Stimulated activated CD8-positive, alpha-beta memory T cell treated with anti-CD3 and anti-CD28 coated beads, Interleukin-12 subunit alpha, Interleukin-12 subunit beta, amount 100 ng/mL, for 4 hours (primary cell): Measurements from ENCODE around the gene DUOX2.
A peak's percentile ranks its signal among the peaks of the same experiment; 100 is the strongest.
"Not testable (repeated sequence)": the region's sequence is repeated elsewhere in the genome, so short reads cannot be mapped to it uniquely, and the experiment has no call there.

ENCODE experiments used
- DNase-seq: peaks from one replicate; pipeline ENCODE4 v3.0.0-alpha.2; 2020; ENCODE audit warnings: low read depth

The DUOX2 gene

DNA sequence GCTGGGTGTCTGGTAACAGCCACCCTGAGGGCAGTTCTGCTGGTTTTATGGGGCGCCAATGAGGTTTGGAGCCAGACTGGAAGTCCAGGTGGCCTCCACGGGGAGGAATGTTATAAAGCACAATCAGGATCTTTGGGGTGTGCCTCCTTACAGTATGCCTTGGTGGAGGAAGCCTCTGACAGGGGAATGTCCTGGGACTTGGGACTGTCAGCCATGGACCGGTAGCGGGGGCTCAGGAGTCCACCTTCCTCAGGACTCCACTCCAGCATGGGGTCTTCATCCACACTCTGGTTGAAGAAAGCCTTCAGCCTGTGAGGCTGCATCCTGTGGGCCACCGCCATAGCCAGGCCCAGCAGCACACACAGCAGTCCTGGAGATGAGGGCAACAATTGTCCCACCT lies 5.0 kb upstream of the DUOX2 start:
- DNase-seq, result no peak

DNA sequence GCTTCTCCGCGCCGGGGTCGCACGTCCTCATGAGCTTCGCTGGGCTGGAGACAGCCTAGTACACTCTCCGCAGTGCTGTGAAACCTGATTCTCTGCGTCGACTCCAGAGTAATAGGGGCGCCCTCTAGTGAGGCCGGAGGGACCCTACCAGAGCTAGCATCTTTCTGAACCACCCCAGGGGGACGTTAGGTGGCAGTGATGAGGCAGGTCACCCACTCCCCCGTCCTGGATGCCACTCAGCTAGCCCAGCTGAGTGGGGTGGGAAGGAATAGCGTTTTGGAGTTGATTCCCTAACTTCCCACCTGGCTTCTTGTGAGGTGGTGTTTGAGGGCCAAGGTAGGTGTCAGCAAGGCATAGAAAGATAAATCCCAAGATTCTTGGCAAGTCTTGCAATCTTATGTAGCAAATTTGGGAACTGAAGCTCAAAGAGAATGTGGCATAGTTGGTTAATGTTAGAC lies 4.2 kb upstream of the DUOX2 start:
- peak; percentile 64 for DNase-seq

DNA sequence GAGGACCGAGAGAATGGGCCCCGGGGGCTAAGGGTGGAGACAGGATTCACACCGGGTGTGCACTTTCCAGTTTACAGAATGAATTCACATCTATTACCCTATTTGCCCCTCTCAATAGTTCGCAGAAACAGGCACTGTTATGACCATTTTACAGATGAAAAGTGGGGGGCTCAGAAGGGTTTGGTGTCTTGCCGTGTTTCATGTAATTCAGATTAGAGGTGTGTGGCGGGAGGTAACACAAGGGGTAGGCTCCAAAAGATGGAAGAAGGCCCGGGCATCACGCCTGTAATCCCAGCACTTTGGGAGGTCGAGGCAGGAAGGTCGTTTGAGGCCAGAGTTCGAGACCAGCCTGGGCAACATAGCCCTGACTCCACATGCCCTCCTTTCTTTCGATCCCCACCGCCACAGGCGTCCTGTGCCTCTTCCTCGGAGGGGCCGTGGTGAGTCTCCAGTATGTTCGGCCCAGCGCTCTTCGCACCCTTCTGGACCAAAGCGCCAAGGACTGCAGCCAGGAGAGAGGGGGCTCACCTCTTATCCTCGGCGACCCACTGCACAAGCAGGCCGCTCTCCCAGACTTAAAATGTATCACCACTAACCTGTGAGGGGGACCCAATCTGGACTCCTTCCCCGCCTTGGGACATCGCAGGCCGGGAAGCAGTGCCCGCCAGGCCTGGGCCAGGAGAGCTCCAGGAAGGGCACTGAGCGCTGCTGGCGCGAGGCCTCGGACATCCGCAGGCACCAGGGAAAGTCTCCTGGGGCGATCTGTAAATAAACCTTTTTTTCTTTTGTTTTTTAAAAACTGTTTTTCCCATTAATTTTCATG lies 3.5 kb upstream of the DUOX2 start:
- no peak for DNase-seq

DNA sequence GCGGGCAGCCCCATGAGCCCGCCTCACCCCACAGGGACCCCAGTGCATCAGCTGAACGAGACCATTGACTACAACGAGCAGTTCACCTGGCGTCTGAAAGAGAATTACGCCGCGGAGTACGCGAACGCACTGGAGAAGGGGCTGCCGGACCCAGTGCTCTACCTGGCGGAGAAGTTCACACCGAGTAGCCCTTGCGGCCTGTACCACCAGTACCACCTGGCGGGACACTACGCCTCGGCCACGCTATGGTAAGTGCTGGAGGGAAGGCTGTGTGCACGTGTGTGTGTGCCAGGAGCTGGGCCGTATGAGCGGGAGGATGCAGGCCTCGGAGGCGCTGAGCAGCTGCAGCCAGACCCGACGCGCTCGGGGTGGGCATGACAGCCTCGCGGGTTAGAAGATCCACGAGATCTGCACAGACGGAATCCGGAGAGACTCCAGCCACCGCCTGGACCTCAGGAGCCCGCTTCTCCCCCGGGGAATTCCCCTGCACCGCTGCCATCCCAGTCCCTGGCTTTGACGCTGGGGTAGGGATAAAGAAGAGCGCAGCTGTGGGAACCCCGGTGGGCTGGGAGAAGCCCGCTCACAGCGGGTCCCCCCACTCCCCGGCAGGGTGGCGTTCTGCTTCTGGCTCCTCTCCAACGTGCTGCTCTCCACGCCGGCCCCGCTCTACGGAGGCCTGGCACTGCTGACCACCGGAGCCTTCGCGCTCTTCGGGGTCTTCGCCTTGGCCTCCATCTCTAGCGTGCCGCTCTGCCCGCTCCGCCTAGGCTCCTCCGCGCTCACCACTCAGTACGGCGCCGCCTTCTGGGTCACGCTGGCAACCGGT lies 2.7 kb upstream of the DUOX2 start:
- DNase-seq, result no peak

DNA sequence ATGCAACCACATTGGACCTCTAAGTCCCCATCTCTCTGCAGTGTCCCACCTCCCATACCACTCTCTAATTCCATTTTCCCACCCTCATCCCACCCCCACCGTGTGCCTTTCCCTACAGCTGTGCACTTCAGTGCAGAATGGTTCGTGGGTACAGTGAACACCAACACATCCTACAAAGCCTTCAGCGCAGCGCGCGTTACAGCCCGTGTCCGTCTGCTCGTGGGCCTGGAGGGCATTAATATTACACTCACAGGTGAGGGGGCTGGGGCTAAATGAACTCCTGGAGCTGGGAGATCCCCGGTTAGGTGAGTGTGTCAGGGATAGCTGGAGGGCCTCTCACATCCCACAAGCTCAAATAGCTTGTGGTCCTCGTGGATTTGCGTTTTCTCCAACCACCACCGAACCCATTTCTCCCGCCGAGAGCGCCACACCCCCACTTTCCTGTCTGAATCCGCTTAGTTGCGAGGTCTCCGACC lies 2.1 kb upstream of the DUOX2 start:
- DNase-seq, result no peak

DNA sequence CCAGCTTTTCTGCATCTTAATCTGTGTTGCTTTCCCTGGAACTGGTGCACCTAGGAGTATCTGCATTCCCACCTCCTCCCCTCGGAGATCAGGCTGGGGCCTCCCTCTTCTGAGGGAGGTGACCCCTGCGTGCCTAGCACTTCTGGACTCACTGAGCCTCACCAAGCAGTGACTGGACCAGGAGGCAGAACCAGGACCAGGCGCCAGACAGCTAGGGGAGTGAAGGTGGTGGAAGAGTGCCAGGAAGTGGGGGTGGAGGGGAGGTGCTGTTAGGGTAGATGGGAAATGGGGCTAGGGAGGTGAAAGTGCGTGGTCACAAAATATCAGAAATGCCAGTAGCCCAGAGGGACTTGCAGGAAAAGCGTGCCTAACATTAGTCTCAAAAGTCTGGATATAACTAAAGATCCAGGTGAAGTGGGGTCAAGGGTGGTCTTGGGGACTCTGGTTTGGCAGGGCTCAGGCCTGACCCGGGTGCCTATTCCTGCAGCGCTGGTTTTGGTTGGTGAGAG lies 1.4 kb upstream of the DUOX2 start:
- no peak for DNase-seq

GRCh38 chr15:45114751-45115085 lies 746 bp upstream of the DUOX2 start:
- no peak for DNase-seq

- no peak for DNase-seq
These were observed 487 bp downstream of the DUOX2 start for GRCh38 chr15:45113380-45113990.

DNA sequence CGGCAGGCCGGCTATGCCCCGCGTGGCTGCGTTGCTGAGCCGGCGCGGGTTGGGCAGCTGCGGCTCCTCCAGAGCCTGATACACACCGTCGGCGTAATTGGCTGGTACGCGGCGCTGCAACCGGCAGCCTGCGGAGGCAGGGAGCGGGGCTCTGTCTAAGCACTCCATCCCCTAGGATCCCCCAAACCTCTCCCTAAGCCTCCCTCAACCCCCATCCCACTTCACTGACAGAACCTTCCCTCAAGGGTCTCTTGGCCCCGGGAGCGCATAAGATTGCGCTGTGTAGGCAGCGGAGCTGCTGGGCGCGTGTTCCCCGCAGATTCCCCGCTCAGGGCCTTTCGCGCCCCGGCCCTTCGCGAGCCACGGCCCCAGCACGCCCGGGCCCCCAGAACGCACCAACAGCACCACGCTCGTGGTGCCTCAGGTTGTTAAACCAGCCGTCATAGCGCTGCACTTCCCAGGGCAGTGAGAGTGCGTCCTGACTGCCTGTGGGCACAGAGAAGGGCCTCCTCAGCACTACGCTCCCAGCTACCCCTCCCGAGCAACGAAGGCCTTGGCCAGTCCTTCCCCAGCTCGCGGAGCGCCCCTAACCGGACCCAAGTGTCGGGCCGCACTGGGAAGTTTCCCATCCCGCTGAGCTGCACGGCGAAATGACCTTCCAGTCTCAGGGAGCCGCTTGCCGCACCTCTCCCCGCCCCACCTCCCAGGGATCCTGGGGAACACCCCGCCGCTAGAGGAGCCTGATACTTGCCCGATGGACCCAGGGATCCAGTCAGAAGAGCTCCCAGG lies 1.2 kb downstream of the DUOX2 start:
- no peak for DNase-seq

DNA sequence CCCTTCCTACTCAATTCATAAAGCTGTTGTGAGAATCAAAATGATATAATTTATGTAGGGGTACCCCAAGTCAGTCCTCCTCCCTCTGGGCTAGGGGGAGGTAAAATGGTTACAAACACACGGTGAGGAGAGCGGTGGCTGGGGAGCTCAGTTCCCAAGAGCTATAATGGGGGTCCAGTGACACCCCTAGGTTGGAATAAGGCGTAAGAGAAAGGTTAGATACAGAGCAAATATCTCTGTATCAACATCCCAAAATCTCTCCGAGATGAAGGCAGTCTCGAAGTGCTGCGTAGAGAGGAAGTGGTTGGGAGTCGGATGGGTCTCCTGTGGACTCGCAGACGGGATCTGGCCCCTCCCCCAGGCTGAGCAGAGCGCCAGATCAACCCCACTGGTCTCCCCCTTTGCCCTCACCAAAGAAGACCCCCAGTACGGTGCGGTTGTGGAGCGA lies 1.8 kb downstream of the DUOX2 start:
- no peak for DNase-seq

GRCh38 chr15:45111390-45112142 lies 2.4 kb downstream of the DUOX2 start:
- DNase-seq, result no peak

- no peak for DNase-seq
These were observed 3.6 kb downstream of the DUOX2 start for GRCh38 chr15:45110256-45110820.

- no peak for DNase-seq
These were observed 5.9 kb downstream of the DUOX2 start for GRCh38 chr15:45107941-45108630.

GRCh38 chr15:45106002-45106790 lies 7.8 kb downstream of the DUOX2 start:
- no peak for DNase-seq

DNA sequence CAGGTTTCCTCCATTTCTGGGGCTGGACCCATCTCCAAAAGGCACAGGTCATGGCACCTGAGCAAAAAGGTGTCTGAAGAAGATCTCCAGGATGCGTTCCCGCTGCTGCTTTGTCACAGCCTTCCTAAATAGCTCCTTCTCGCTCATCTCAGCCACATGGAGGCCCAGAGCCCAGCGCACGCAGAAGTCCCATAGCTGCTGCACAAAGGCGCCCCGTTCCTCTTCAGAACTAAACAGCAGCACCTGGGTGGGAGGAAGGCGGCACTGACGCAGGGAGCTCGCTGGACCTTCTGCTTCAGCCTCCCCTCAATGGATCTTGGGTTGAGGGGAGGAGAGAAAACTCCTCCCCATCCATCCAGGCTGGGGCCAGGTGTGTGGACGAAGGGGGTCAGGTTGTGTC lies 8.4 kb downstream of the DUOX2 start:
- no peak for DNase-seq

- not testable (repeated sequence) for DNase-seq
These were observed 9.8 kb downstream of the DUOX2 start for GRCh38 chr15:45104170-45104569.

DNA sequence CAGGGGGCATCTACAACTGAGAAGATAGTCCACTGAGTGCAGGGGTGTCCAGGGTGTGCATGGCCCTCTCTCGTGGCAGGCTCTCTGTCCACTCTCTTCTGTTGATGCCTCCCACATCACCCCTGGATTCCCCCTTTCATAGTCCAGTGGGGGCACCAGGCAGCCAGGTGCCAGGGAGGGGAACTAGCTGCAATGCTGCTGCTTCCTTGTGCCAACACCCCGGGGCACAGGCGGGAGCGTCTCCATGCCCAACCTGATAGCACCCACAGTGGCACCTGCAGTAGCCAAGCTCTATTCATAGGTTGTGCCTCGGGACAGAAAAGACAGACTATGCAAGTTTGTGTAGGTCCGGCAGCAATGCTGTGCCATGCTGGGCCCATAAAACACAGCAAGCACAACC lies 11.7 kb downstream of the DUOX2 start:
- no peak for DNase-seq

GRCh38 chr15:45101749-45102148 lies 12.2 kb downstream of the DUOX2 start:
- DNase-seq, result no peak
